Skeletal muscle satellite cell (primary cell): ENCODE results near the gene PIK3R6.

Experiments
- H3K27me3 ChIP-seq: 2 replicates; pipeline ENCODE4 v1.7.0; 2013; ENCODE audit warnings: low read length; ENCODE audit not compliant: control insufficient read depth, insufficient read depth
- H3K36me3 ChIP-seq: 2 replicates; pipeline ENCODE4 v1.7.0; 2013; ENCODE audit warnings: mild to moderate bottlenecking, control low read depth, low read length; ENCODE audit not compliant: insufficient read depth
- H3K4me1 ChIP-seq: 2 replicates; pipeline ENCODE4 v1.7.0; 2013; ENCODE audit warnings: low read length; ENCODE audit not compliant: control insufficient read depth, insufficient read depth
- H3K4me2 ChIP-seq: 2 replicates; pipeline ENCODE4 v1.7.0; 2013; ENCODE audit warnings: mild to moderate bottlenecking, low read length
- H3K4me3 ChIP-seq: 2 replicates; pipeline ENCODE4 v1.7.0; 2013; ENCODE audit warnings: low read length
- H3K9ac ChIP-seq: 2 replicates; pipeline ENCODE4 v1.7.0; 2013; ENCODE audit warnings: mild to moderate bottlenecking, low read depth, low read length, moderate library complexity
- H3K9me3 ChIP-seq: replicated peaks from 2 replicates; pipeline ENCODE4 v1.7.0; 2013; ENCODE audit warnings: mild to moderate bottlenecking, control low read depth, low read length

PIK3R6 gene

GRCh38 chr17:8869114-8869815 lies 1.8 kb upstream of the PIK3R6 start:
- no peak overlapping the region for H3K9ac ChIP-seq
- H3K9me3 ChIP-seq = no peaks in the 10 kb centered on the region
- H3K4me1 ChIP-seq = no peaks in the 10 kb centered on the region
- H3K27me3 ChIP-seq = no peaks in the 10 kb centered on the region
- H3K36me3 ChIP-seq = no peaks in the 10 kb centered on the region
- no peak overlapping the region for H3K4me2 ChIP-seq
- no peak overlapping the region for H3K4me3 ChIP-seq

DNA sequence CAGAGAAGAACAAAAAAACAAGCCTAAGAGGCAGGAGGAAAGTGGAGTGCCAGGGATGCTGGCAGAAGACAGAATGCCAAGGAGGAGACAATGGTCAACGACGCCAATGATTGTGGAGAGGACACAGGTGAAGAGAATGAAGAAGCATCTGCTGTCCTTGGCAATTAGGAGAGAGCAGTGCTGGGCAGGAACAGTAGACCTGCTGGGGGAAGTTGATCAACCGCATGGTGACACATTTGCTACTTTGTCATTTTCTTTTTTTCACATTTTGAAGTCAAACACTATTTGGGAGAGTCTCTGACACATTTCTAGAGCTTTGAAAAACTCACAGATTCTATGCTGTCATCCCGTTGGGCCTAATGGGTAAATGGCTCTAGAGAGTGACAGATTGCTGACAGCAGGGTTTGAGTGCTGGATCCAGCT lies 1.1 kb upstream of the PIK3R6 start:
- H3K4me1 ChIP-seq = no peaks in the 10 kb centered on the region
- no peak overlapping the region for H3K4me2 ChIP-seq
- no peaks in the 10 kb centered on the region for H3K27me3 ChIP-seq
- no peaks in the 10 kb centered on the region for H3K9me3 ChIP-seq
- no peaks in the 10 kb centered on the region for H3K36me3 ChIP-seq
- H3K9ac ChIP-seq = no peak overlapping the region
- H3K4me3 ChIP-seq = no peak overlapping the region

GRCh38 chr17:8868092-8868491 lies 618 bp upstream of the PIK3R6 start:
- no peak overlapping the region for H3K4me2 ChIP-seq
- no peak overlapping the region for H3K9ac ChIP-seq
- H3K4me1 ChIP-seq = no peaks in the 10 kb centered on the region
- H3K9me3 ChIP-seq = no peaks in the 10 kb centered on the region
- no peaks in the 10 kb centered on the region for H3K36me3 ChIP-seq
- H3K4me3 ChIP-seq = no peak overlapping the region
- no peaks in the 10 kb centered on the region for H3K27me3 ChIP-seq

DNA sequence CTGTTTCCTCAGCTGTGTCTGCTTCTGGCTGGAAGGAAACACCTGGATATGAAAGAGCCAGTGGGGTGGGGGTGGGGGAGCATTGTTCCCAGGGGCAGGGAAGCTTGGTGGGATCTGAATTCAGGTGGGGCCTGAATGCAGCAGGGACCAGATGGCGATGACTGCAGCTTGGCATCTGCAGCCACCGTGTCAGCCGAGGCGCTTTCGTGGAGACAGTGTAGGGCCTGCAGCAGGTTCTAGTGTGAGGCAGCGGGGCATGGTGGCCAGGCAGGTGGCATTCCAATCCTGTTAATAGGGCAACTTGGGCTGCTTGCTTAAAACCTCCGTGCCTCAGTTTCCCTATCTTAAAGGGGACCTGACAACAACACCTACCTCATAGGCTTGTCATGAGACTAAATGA lies 1.7 kb downstream of the PIK3R6 start:
- H3K4me2 ChIP-seq = no peak overlapping the region
- no peak overlapping the region for H3K9ac ChIP-seq
- no peaks in the 10 kb centered on the region for H3K27me3 ChIP-seq
- H3K4me3 ChIP-seq = no peak overlapping the region
- H3K4me1 ChIP-seq = no peaks in the 10 kb centered on the region
- no peaks in the 10 kb centered on the region for H3K36me3 ChIP-seq
- no peaks in the 10 kb centered on the region for H3K9me3 ChIP-seq

GRCh38 chr17:8865385-8865784 lies 2.1 kb downstream of the PIK3R6 start:
- Histone ChIP-seq H3K4me1 (no peaks in the 10 kb centered on the region), H3K9me3 (no peaks in the 10 kb centered on the region), H3K4me3 (no peak overlapping the region), H3K9ac (no peak overlapping the region), H3K27me3 (no peaks in the 10 kb centered on the region), H3K36me3 (no peaks in the 10 kb centered on the region), H3K4me2 (no peak overlapping the region)

- no peak overlapping the region for H3K4me2 ChIP-seq
- H3K4me1 ChIP-seq = no peaks in the 10 kb centered on the region
- H3K36me3 ChIP-seq = no peaks in the 10 kb centered on the region
- no peaks in the 10 kb centered on the region for H3K9me3 ChIP-seq
- H3K4me3 ChIP-seq = no peak overlapping the region
- H3K9ac ChIP-seq = no peak overlapping the region
- no peaks in the 10 kb centered on the region for H3K27me3 ChIP-seq
Measured at GRCh38 chr17:8862213-8863056, 5.0 kb downstream of the PIK3R6 start.

DNA sequence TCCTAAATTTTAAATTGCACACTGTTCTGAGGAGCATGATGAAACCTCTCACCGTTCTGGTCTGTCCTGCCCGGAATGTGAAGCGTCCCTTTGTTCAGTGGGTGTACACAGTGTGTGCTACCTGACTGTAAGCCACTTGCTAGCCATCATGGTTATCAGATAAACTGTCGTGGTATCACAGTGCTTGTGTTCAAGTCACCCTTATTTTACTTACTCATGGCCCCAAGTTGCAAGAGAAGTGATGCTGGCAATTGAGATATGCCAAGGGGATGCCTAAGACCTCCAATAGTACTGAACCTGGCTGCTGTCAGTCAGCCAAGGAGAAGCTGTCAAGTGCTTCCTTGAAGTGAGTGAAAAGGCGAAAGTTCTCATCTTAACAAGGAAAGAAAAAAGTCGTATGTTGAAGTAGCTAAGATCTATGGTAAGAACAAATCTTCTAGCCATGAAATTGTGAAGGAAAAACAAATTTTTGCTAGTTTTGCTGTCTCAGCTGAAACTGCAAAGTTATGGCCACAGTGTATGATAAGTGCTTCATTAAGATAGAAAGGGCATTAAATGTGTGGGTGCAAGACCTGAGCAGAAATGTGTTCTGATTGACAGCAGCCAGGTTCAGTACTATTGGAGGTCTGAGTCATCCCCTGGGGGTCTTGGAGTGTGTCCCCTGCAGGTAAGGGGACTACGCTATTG lies 5.8 kb downstream of the PIK3R6 start:
- Histone ChIP-seq H3K4me1 (no peaks in the 10 kb centered on the region), H3K27me3 (no peaks in the 10 kb centered on the region), H3K9ac (no peak overlapping the region), H3K4me2 (no peak overlapping the region), H3K4me3 (no peak overlapping the region), H3K9me3 (no peaks in the 10 kb centered on the region), H3K36me3 (no peaks in the 10 kb centered on the region)

DNA sequence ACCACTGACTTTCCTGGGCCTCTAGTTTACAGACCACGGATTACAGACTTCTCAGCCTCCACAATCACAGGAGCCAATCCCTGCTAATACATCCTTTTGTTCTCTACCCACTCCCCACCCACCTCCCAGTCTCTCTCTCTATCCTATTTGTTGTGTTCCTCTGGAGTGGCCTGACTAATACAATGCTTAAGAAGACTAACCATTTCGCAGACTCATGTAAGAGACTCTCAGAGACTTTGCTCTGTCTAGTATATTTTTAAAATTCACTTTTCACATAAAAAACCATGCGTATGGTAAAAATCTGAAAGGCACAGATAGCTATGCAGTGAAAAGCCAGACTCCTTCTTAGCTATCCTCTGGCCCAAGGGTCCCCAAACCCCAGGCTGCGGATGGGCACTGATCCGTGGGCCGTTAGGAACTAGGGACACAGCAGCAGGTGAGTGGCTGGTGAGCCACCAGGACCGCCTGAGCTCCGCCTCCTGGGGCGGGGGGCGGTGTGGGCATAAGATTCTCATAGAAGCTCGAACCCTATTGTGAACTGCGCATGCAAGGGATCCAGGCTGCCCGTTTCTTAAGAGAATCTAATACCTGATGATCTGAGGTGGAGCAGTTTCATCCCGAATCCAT lies 7.6 kb downstream of the PIK3R6 start:
- Histone ChIP-seq H3K4me1 (no peaks in the 10 kb centered on the region), H3K9ac (no peak overlapping the region), H3K4me3 (no peak overlapping the region), H3K4me2 (no peak overlapping the region), H3K27me3 (no peaks in the 10 kb centered on the region), H3K36me3 (no peaks in the 10 kb centered on the region), H3K9me3 (no peaks in the 10 kb centered on the region)

- no peak overlapping the region for H3K4me3 ChIP-seq
- no peaks in the 10 kb centered on the region for H3K27me3 ChIP-seq
- no peak overlapping the region for H3K9ac ChIP-seq
- H3K9me3 ChIP-seq = no peaks in the 10 kb centered on the region
- H3K36me3 ChIP-seq = no peaks in the 10 kb centered on the region
- no peaks in the 10 kb centered on the region for H3K4me1 ChIP-seq
- no peak overlapping the region for H3K4me2 ChIP-seq
Measured at GRCh38 chr17:8859027-8859803, 8.3 kb downstream of the PIK3R6 start.

DNA sequence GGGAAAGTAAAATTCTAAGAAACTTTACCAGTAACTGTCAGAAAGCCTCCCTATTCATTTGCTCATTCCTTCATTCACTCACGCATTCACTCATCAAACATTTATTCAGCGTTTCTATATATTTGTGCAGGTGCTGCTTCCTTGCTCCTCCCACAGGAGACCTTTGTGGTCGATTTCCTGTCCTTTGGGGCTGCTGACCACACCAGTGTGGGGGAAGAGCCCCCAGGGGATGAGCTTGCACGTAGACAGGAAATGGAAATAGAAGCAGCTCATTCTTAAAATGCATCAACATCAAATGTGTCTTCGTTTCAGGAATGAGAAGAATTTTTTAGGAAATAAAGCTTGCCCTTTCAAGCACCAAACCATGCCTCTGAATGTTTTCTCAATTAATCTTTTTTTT lies 9.6 kb downstream of the PIK3R6 start:
- Histone ChIP-seq H3K9ac (no peak overlapping the region), H3K4me1 (no peaks in the 10 kb centered on the region), H3K27me3 (no peaks in the 10 kb centered on the region), H3K4me3 (no peak overlapping the region), H3K4me2 (no peak overlapping the region), H3K36me3 (no peaks in the 10 kb centered on the region), H3K9me3 (no peaks in the 10 kb centered on the region)
